PFSK-1 (cell line): ENCODE results near the gene RAN.

Source experiments
- FOXP2 ChIP-seq: optimal IDR thresholded peaks from 2 replicates; pipeline ENCODE3; 2011; ENCODE audit warnings: borderline replicate concordance, control low read depth, inconsistent platforms; ENCODE audit not compliant: insufficient read depth; ENCODE audit errors: extremely low read length, extremely low read depth
- POLR2AphosphoS5 ChIP-seq: IDR thresholded peaks from 2 replicates; pipeline ENCODE4 v1.6.1; 2012; ENCODE audit warnings: low read depth, mild to moderate bottlenecking, control low read depth, low read length, moderate library complexity
- SIN3A ChIP-seq: IDR thresholded peaks from 2 replicates; pipeline ENCODE4 v1.6.1; 2012; ENCODE audit warnings: mild to moderate bottlenecking, low read length, moderate library complexity, borderline replicate concordance; ENCODE audit not compliant: insufficient read depth
- TAF1 ChIP-seq: IDR thresholded peaks from 2 replicates; pipeline ENCODE4 v1.6.1; 2012; ENCODE audit warnings: low read length, control low read depth, borderline replicate concordance; ENCODE audit not compliant: insufficient read depth
- TF ChIP-seq, protein P1 (sequence below), 2 experiments: IDR thresholded peaks; 2 replicates each; pipeline versions ENCODE4 v1.6.1 to v1.8.0; 2011 to 2012; ENCODE audit warnings: low read depth in 2 of 2, low read length in 2 of 2, control low read depth in 1 of 2, inconsistent platforms in 1 of 2, mild to moderate bottlenecking in 1 of 2, moderate library complexity in 1 of 2; ENCODE audit not compliant: insufficient read depth in 1 of 2

Gene RAN

GRCh38 chr12:130829391-130830245 lies 42.2 kb upstream of the RAN start:
- no peak for TF ChIP-seq TAF1
- TF ChIP-seq SIN3A = no peak

- no peak for TF ChIP-seq SIN3A
- TF ChIP-seq, protein P1, sequence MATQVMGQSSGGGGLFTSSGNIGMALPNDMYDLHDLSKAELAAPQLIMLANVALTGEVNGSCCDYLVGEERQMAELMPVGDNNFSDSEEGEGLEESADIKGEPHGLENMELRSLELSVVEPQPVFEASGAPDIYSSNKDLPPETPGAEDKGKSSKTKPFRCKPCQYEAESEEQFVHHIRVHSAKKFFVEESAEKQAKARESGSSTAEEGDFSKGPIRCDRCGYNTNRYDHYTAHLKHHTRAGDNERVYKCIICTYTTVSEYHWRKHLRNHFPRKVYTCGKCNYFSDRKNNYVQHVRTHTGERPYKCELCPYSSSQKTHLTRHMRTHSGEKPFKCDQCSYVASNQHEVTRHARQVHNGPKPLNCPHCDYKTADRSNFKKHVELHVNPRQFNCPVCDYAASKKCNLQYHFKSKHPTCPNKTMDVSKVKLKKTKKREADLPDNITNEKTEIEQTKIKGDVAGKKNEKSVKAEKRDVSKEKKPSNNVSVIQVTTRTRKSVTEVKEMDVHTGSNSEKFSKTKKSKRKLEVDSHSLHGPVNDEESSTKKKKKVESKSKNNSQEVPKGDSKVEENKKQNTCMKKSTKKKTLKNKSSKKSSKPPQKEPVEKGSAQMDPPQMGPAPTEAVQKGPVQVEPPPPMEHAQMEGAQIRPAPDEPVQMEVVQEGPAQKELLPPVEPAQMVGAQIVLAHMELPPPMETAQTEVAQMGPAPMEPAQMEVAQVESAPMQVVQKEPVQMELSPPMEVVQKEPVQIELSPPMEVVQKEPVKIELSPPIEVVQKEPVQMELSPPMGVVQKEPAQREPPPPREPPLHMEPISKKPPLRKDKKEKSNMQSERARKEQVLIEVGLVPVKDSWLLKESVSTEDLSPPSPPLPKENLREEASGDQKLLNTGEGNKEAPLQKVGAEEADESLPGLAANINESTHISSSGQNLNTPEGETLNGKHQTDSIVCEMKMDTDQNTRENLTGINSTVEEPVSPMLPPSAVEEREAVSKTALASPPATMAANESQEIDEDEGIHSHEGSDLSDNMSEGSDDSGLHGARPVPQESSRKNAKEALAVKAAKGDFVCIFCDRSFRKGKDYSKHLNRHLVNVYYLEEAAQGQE (IDR thresholded peaks at IDR 0.05; ENCODE audit: insufficient read depth in 1 of 2, low read depth in 2 of 2, low read length in 2 of 2) = no peak
- TF ChIP-seq TAF1 = no peak
- no peak for TF ChIP-seq FOXP2
- TF ChIP-seq POLR2AphosphoS5 = no peak
These were observed 41.7 kb upstream of the RAN start for GRCh38 chr12:130830246-130830551.

DNA sequence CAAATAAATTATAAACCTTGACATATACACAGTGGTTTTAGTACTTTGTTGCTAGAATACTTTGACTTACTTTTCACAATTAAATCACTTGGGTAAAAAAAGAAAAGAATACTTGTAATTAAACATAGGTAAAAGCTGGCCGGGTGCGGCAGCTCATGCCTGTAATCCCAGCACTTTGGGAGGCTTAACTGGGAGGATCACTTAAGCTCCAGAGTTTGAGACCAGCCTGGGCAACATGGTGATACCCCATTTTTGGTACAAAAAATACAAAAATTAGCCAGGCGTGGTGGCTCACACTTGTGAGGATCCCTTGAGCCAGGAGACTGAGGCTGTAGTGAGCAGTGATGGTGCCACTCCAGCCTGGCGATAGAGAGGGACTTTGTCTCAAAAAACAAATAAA lies 40.6 kb upstream of the RAN start:
- TF ChIP-seq SIN3A (no peak), FOXP2 (no peak), POLR2AphosphoS5 (no peak), TAF1 (no peak)
- TF ChIP-seq, protein P1 (IDR thresholded peaks at IDR 0.05; ENCODE audit: insufficient read depth in 1 of 2, low read depth in 2 of 2, low read length in 2 of 2) = no peak

GRCh38 chr12:130831876-130832405 lies 39.9 kb upstream of the RAN start:
- no peak for TF ChIP-seq TAF1
- TF ChIP-seq, protein P1 (IDR thresholded peaks at IDR 0.05; ENCODE audit: insufficient read depth in 1 of 2, low read depth in 2 of 2, low read length in 2 of 2) = no peak
- no peak for TF ChIP-seq SIN3A

DNA sequence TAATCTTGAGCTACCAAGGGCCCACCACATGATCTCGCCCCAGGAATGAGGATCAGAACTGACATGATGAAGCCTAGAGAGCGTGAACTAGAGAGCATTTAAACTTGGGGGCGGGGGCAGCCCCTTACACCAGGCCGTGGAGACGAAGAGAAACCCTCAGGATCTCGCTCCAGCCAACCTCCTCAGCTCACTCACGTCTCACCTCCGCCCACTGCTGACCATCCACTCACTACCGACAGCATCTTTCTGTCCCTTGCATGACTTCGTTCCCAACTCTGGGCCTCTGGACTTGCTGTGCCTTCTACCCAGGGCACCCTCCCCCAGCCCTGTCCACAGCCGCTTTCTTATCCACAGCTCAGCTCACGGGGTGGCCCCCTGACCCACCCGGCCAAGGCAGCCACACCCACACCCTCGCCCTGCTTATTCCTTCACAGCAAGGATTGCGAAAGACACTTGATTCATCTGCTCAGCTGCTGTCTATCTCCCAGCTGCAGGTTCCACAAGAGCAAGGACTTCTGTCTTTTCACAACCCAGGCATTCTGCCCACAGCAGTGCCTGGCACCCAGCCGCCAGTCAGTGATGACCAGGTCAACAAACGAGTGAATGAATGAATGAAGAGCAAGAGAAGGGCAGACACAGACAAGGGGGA lies 39.2 kb upstream of the RAN start:
- TF ChIP-seq POLR2AphosphoS5 (no peak), TAF1 (no peak), FOXP2 (no peak), SIN3A (no peak)
- TF ChIP-seq, protein P1 (IDR thresholded peaks at IDR 0.05; ENCODE audit: insufficient read depth in 1 of 2, low read depth in 2 of 2, low read length in 2 of 2) = no peak
